Hepatocyte (in vitro differentiated cells): ENCODE data around the gene CARD14. TPM values are rescaled to one million over a fixed set of nuclear protein-coding genes. Genes with fewer than 3 reads are reported as not detected.

ENCODE experiments used
- DNase-seq: peaks from one replicate; pipeline ENCODE4 v3.0.0-alpha.2; 2016; ENCODE audit warnings: low spot score
- H2AFZ ChIP-seq: fragments of 200-600 bp; sonication (generic); 2 replicates; pipeline ENCODE4 v1.6.0; 2016; ENCODE audit warnings: antibody characterized with exemption, mild to moderate bottlenecking
- H3K27ac ChIP-seq: fragments of 200-600 bp; sonication (generic); 2 replicates; pipeline ENCODE4 v1.5.1; 2016; ENCODE audit warnings: mild to moderate bottlenecking
- H3K27me3 ChIP-seq: fragments of 200-600 bp; sonication (generic); 2 replicates; pipeline ENCODE4 v1.6.1; 2016
- H3K36me3 ChIP-seq: fragments of 200-600 bp; sonication (generic); replicated peaks from 2 replicates; pipeline ENCODE4 v1.5.1; 2016; ENCODE audit warnings: low read depth; ENCODE audit not compliant: insufficient read depth
- H3K4me1 ChIP-seq: fragments of 200-600 bp; sonication (generic); 2 replicates; pipeline ENCODE4 v1.5.1; 2016; ENCODE audit warnings: mild to moderate bottlenecking, moderate library complexity; ENCODE audit not compliant: insufficient read depth
- H3K4me2 ChIP-seq: fragments of 200-600 bp; sonication (generic); 2 replicates; pipeline ENCODE4 v1.6.0; 2016
- H3K4me3 ChIP-seq: fragments of 200-600 bp; sonication (generic); 2 replicates; pipeline ENCODE4 v1.5.1; 2016; ENCODE audit warnings: mild to moderate bottlenecking
- H3K79me2 ChIP-seq: fragments of 200-600 bp; sonication (generic); 2 replicates; pipeline ENCODE4 v1.6.0; 2017; ENCODE audit warnings: mild to moderate bottlenecking
- H3K9me2 ChIP-seq: fragments of 200-600 bp; sonication (generic); replicated peaks from 2 replicates; pipeline ENCODE4 v1.6.0; 2017; ENCODE audit warnings: mild to moderate bottlenecking; ENCODE audit not compliant: insufficient read depth
- H3K9me3 ChIP-seq: fragments of 200-600 bp; sonication (generic); 2 replicates; pipeline ENCODE4 v1.5.1; 2016; ENCODE audit warnings: low read depth, mild to moderate bottlenecking
- H4K20me1 ChIP-seq: fragments of 200-600 bp; sonication (generic); 2 replicates; pipeline ENCODE4 v1.6.0; 2016; ENCODE audit warnings: mild to moderate bottlenecking; ENCODE audit not compliant: insufficient read depth, poor library complexity, severe bottlenecking
- CTCF ChIP-seq: fragments of 200-600 bp; sonication (generic); IDR thresholded peaks from 2 replicates; pipeline ENCODE4 v1.5.1; 2016; ENCODE audit warnings: antibody characterized with exemption, mild to moderate bottlenecking; ENCODE audit not compliant: poor library complexity
- EZH2 ChIP-seq: fragments of 200-600 bp; sonication (generic); IDR thresholded peaks from 2 replicates; pipeline ENCODE4 v1.6.1; 2016; ENCODE audit warnings: antibody characterized with exemption, mild to moderate bottlenecking, borderline replicate concordance
- EZH2phosphoT487 ChIP-seq: fragments of 200-600 bp; sonication (generic); IDR thresholded peaks from one replicate; pipeline ENCODE4 v1.6.1; 2018; ENCODE audit warnings: antibody characterized with exemption, mild to moderate bottlenecking, low read depth, moderate library complexity; ENCODE audit not compliant: unreplicated experiment, severe bottlenecking
- WGBS: methylation state at CpG from one replicate; pipeline ENCODE4 v1.1.6; 2016; ENCODE audit warnings: low lambda C conversion rate; ENCODE audit errors: missing lambda C conversion rate; 5-methylcytosine and 5-hydroxymethylcytosine counted together
- polyA plus RNA-seq: library from polyadenylated mRNA; unstranded; fragments of >200 nt; fragmentation: Nextera tagmentation; extraction: Ambion mirVana; gene quantifications from 2 replicates; pipeline ENCODE4 v1.2.1, GENCODE V29; 2016
- total RNA-seq: library from RNA; depleted of rRNA; stranded (reverse); fragments of >200 nt; gene quantifications from 2 replicates; pipeline ENCODE4 v1.2.3, GENCODE V29; 2014

CARD14 gene
- total and polyA plus RNA-seq, 2 experiments from 2014 or later = 0.17 TPM

- WGBS = 64% methylated on average over 5 of the region's 5 CpGs
- Histone ChIP-seq H3K4me3 (no peak overlapping the region), H4K20me1 (peaks cover 3% of the 10 kb centered on the region), H3K4me2 (no peak overlapping the region), H3K36me3 (no peaks in the 10 kb centered on the region), H3K9me2 (no peaks in the 10 kb centered on the region), H3K79me2 (peaks cover 26% of the 10 kb centered on the region), H2AFZ (no peak overlapping the region), H3K27me3 (no peaks in the 10 kb centered on the region), H3K27ac (peak overlapping the region; percentile 78), H3K9me3 (no peaks in the 10 kb centered on the region), H3K4me1 (peaks cover 12% of the 10 kb centered on the region)
- DNase-seq = peak; percentile 61
- TF ChIP-seq CTCF = no peak
- TF ChIP-seq EZH2phosphoT487 = no peak
- TF ChIP-seq EZH2 = no peak
Observed at GRCh38 chr17:80151333-80151732, 18.5 kb upstream of the CARD14 start.

- 90% methylated on average over 11 of the region's 11 CpGs for WGBS
- TF ChIP-seq CTCF = no peak
- TF ChIP-seq EZH2phosphoT487 = no peak
- TF ChIP-seq EZH2 = no peak
- Histone ChIP-seq H3K9me3 (no peaks in the 10 kb centered on the region), H3K4me3 (no peak overlapping the region), H3K27ac (peak overlapping the region; percentile 78), H3K36me3 (no peaks in the 10 kb centered on the region), H3K27me3 (no peaks in the 10 kb centered on the region), H3K4me2 (no peak overlapping the region), H3K9me2 (no peaks in the 10 kb centered on the region), H4K20me1 (no peaks in the 10 kb centered on the region), H2AFZ (no peak overlapping the region), H3K4me1 (peaks cover 12% of the 10 kb centered on the region), H3K79me2 (peaks cover 22% of the 10 kb centered on the region)
- DNase-seq = no peak
Observed at GRCh38 chr17:80152081-80152702, 17.6 kb upstream of the CARD14 start.

GRCh38 chr17:80153004-80153403 is 16.8 kb upstream of the CARD14 start:
- H3K27ac ChIP-seq = no peak overlapping the region
- H3K4me2 ChIP-seq = no peak overlapping the region
- H3K27me3 ChIP-seq = no peaks in the 10 kb centered on the region
- no peaks in the 10 kb centered on the region for H3K9me3 ChIP-seq
- no peak overlapping the region for H3K4me3 ChIP-seq
- H3K4me1 ChIP-seq = peaks cover 12% of the 10 kb centered on the region
- no peak for DNase-seq
- H4K20me1 ChIP-seq = no peaks in the 10 kb centered on the region
- H3K79me2 ChIP-seq = peaks cover 20% of the 10 kb centered on the region
- no peak overlapping the region for H2AFZ ChIP-seq
- TF ChIP-seq EZH2phosphoT487 (no peak), CTCF (no peak), EZH2 (no peak)
- no peaks in the 10 kb centered on the region for H3K36me3 ChIP-seq
- no peaks in the 10 kb centered on the region for H3K9me2 ChIP-seq
- WGBS = 90% methylated on average over 3 of the region's 3 CpGs
